ENCODE measurements around the gene TPBGL. TPM values are rescaled to one million over a fixed set of nuclear protein-coding genes. Genes with fewer than 3 reads are reported as not detected.

The TPBGL gene
- total and polyA plus RNA-seq, 2 donors (not counting 3 experiments of a cell fraction or from before 2014, with no cell fraction given): not detected

GRCh38 chr11:75264356-75264755 is 23.8 kb downstream of the TPBGL start:
- Histone ChIP-seq H3K36me3 (ENCODE audit: control insufficient read depth in 2 of 2, extremely low read depth in 1 of 2, insufficient read depth in 2 of 2, low read length in 2 of 2) (peaks cover 0 to 28% of the 10 kb centered on the region in 2 experiments), H3K4me2 (ENCODE audit: insufficient read depth, low read length) (no peak overlapping the region), H3K9me3 (replicated peaks; ENCODE audit: control insufficient read depth, insufficient read depth, low read length) (no peaks in the 10 kb centered on the region), H3K27me3 (ENCODE audit: control insufficient read depth in 2 of 2, insufficient read depth in 2 of 2, low read length in 2 of 2) (no peaks in the 10 kb centered on the region), H3K27ac (ENCODE audit: insufficient read depth, low read depth, low read length) (no peak overlapping the region), H3K79me2 (ENCODE audit: control insufficient read depth, insufficient read depth, low read length) (no peaks in the 10 kb centered on the region), H2AFZ (ENCODE audit: low read depth, low read length) (no peak overlapping the region), H3K4me3 (replicated peaks in 1 of 3; ENCODE audit: insufficient read depth in 1 of 3, low read depth in 1 of 3, low read length in 3 of 3) (no peak overlapping the region), H3K9me1 (replicated peaks; ENCODE audit: control insufficient read depth, extremely low read depth, insufficient read depth, low read length) (no peaks in the 10 kb centered on the region), H4K20me1 (replicated peaks; ENCODE audit: control insufficient read depth, extremely low read depth, insufficient read depth, low read length) (no peaks in the 10 kb centered on the region), H3K4me1 (ENCODE audit: control insufficient read depth, extremely low read depth, insufficient read depth, low read length) (no peaks in the 10 kb centered on the region), H3K9ac (replicated peaks; ENCODE audit: extremely low read depth, insufficient read depth, low read length) (no peak overlapping the region)
- FAIRE-seq (no peak), DNase-seq (ENCODE audit: low read depth, low spot score) (no peak)
- ChIA-PET POLR2A (no interaction called here), CTCF (interaction anchor here (2.5 kb wide), 1 partner anchor 15 kb away, joined by 12 read pairs; no protein-coding TSS in a partner anchor)
- intact Hi-C loops (cut with micrococcal nuclease) (no loop called here), dilution Hi-C loops (cut with MboI; ENCODE audit: extremely low pct_ligation_motif_present, low sequenced_read_pairs) (no loop called here)
- BruUV-seq (replicated peaks): no TSS peak
- TF ChIP-seq POLR2A (IDR thresholded peaks at IDR 0.05; ENCODE audit: low read depth, low read length) (no peak), FOS (IDR thresholded peaks at IDR 0.05; ENCODE audit: borderline replicate concordance, insufficient read depth, low read length) (no peak), POLR2AphosphoS5 (IDR thresholded peaks at IDR 0.05; ENCODE audit: insufficient read depth, low read depth, low read length) (no peak), JUN (IDR thresholded peaks at IDR 0.05; ENCODE audit: borderline replicate concordance, insufficient read depth, insufficient read length, low read depth) (no peak), GATA2 (IDR thresholded peaks at IDR 0.05; ENCODE audit: insufficient read depth, insufficient read length, low read depth, low read length) (no peak), MYC (IDR thresholded peaks at IDR 0.05; ENCODE audit: low read depth, low read length) (no peak)
- TF ChIP-seq, protein P1, sequence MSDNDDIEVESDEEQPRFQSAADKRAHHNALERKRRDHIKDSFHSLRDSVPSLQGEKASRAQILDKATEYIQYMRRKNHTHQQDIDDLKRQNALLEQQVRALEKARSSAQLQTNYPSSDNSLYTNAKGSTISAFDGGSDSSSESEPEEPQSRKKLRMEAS (IDR thresholded peaks at IDR 0.05; ENCODE audit: insufficient read depth, insufficient read length): no peak

GRCh38 chr11:75264971-75265370 is 24.4 kb downstream of the TPBGL start:
- no peaks in the 10 kb centered on the region for H3K9me3 ChIP-seq (replicated peaks; ENCODE audit: control insufficient read depth, insufficient read depth, low read length)
- intact Hi-C loops (cut with micrococcal nuclease) (no loop called here), dilution Hi-C loops (cut with MboI; ENCODE audit: extremely low pct_ligation_motif_present, low sequenced_read_pairs) (no loop called here)
- BruUV-seq (replicated peaks): no TSS peak
- no peak overlapping the region for H3K27ac ChIP-seq (ENCODE audit: insufficient read depth, low read depth, low read length)
- H3K4me2 ChIP-seq (ENCODE audit: insufficient read depth, low read length): no peak overlapping the region
- no peaks in the 10 kb centered on the region for H3K27me3 ChIP-seq (ENCODE audit: control insufficient read depth in 2 of 2, insufficient read depth in 2 of 2, low read length in 2 of 2)
- H3K36me3 ChIP-seq (ENCODE audit: control insufficient read depth in 2 of 2, extremely low read depth in 1 of 2, insufficient read depth in 2 of 2, low read length in 2 of 2): peaks cover 0 to 33% of the 10 kb centered on the region in 2 experiments
- H2AFZ ChIP-seq (ENCODE audit: low read depth, low read length): no peak overlapping the region
- FAIRE-seq (no peak), DNase-seq (ENCODE audit: low read depth, low spot score) (no peak)
- H4K20me1 ChIP-seq (replicated peaks; ENCODE audit: control insufficient read depth, extremely low read depth, insufficient read depth, low read length): no peaks in the 10 kb centered on the region
- TF ChIP-seq EZH2 (IDR thresholded peaks at IDR 0.05; ENCODE audit: borderline replicate concordance, low read depth, low read length, severe bottlenecking): no peak
- TF ChIP-seq POLR2A (IDR thresholded peaks at IDR 0.05; ENCODE audit: low read depth, low read length): no peak
- TF ChIP-seq MYC (IDR thresholded peaks at IDR 0.05; ENCODE audit: low read depth, low read length): no peak
- TF ChIP-seq, protein P2, sequence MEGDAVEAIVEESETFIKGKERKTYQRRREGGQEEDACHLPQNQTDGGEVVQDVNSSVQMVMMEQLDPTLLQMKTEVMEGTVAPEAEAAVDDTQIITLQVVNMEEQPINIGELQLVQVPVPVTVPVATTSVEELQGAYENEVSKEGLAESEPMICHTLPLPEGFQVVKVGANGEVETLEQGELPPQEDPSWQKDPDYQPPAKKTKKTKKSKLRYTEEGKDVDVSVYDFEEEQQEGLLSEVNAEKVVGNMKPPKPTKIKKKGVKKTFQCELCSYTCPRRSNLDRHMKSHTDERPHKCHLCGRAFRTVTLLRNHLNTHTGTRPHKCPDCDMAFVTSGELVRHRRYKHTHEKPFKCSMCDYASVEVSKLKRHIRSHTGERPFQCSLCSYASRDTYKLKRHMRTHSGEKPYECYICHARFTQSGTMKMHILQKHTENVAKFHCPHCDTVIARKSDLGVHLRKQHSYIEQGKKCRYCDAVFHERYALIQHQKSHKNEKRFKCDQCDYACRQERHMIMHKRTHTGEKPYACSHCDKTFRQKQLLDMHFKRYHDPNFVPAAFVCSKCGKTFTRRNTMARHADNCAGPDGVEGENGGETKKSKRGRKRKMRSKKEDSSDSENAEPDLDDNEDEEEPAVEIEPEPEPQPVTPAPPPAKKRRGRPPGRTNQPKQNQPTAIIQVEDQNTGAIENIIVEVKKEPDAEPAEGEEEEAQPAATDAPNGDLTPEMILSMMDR (IDR thresholded peaks at IDR 0.05; ENCODE audit: extremely low read depth in 1 of 2, insufficient read depth in 1 of 2, low read depth in 1 of 2, low read length in 2 of 2): no peak
- no peak for TF ChIP-seq POLR2AphosphoS5 (IDR thresholded peaks at IDR 0.05; ENCODE audit: insufficient read depth, low read depth, low read length)
- TF ChIP-seq, protein P1 (IDR thresholded peaks at IDR 0.05; ENCODE audit: insufficient read depth, insufficient read length): no peak
- no peak for TF ChIP-seq JUN (IDR thresholded peaks at IDR 0.05; ENCODE audit: borderline replicate concordance, insufficient read depth, insufficient read length, low read depth)
- TF ChIP-seq FOS (IDR thresholded peaks at IDR 0.05; ENCODE audit: borderline replicate concordance, insufficient read depth, low read length): no peak
- TF ChIP-seq GATA2 (IDR thresholded peaks at IDR 0.05; ENCODE audit: insufficient read depth, insufficient read length, low read depth, low read length): no peak
- no peaks in the 10 kb centered on the region for H3K9me1 ChIP-seq (replicated peaks; ENCODE audit: control insufficient read depth, extremely low read depth, insufficient read depth, low read length)
- H3K4me1 ChIP-seq (ENCODE audit: control insufficient read depth, extremely low read depth, insufficient read depth, low read length): no peaks in the 10 kb centered on the region
- ChIA-PET POLR2A (no interaction called here), CTCF (interaction anchor here (1.8 to 2.5 kb wide), 2 partner anchors 15 to 16 kb away, joined by 6 to 12 read pairs; no protein-coding TSS in a partner anchor)
- no peak overlapping the region for H3K4me3 ChIP-seq (replicated peaks in 1 of 3; ENCODE audit: insufficient read depth in 1 of 3, low read depth in 1 of 3, low read length in 3 of 3)
- no peak overlapping the region for H3K9ac ChIP-seq (replicated peaks; ENCODE audit: extremely low read depth, insufficient read depth, low read length)
- H3K79me2 ChIP-seq (ENCODE audit: control insufficient read depth, insufficient read depth, low read length): no peaks in the 10 kb centered on the region

Data from endothelial cell of umbilical vein (primary cell).